ENCODE measurements around the gene STAM.

DNA sequence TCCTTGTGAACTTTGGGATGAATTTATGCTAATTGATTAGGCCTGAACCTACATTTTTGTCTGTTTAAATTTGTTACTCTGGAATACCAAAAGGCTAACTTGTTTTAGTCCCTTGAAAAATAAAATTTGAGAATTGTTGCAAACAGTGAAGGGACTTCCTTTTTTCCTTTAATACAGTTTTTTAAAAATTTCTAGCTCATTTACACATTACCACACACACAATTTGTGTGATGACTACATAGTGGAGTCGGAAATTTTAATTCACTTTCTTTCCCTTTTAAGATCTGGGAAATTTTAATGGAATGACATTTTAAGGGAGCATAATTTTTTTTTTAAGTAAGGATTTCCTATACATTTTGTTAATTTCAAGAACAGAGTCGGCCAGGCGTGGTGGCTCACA is 99.5 kb downstream of the STAM start:
- TF ChIP-seq ZBTB1 (CRISPR knock-in tag; IDR thresholded peaks at IDR 0.05; ENCODE audit: borderline replicate concordance, low read depth) (no peak), NELFE (IDR thresholded peaks at IDR 0.05; ENCODE audit: insufficient read depth, insufficient read length) (no peak), TEAD4 (IDR thresholded peaks at IDR 0.05; ENCODE audit: low read length) (no peak), TEAD4 (CRISPR knock-in tag; IDR thresholded peaks at IDR 0.05; ENCODE audit: borderline replicate concordance) (no peak), ZNF274 (IDR thresholded peaks at IDR 0.05; ENCODE audit: borderline replicate concordance, low read depth, low read length) (no peak), HCFC1 (IDR thresholded peaks at IDR 0.05; ENCODE audit: low read depth, low read length) (no peak), BACH1 (tag; IDR thresholded peaks at IDR 0.05) (no peak), CREB1 (IDR thresholded peaks at IDR 0.05) (no peak), CREB1 (CRISPR knock-in tag; IDR thresholded peaks at IDR 0.05) (no peak), POLR2AphosphoS5 (IDR thresholded peaks at IDR 0.05; ENCODE audit: control insufficient read depth, insufficient read depth, low read depth, low read length) (no peak), SRF (CRISPR knock-in tag; IDR thresholded peaks at IDR 0.05) (no peak)
- TF ChIP-seq, protein P1, sequence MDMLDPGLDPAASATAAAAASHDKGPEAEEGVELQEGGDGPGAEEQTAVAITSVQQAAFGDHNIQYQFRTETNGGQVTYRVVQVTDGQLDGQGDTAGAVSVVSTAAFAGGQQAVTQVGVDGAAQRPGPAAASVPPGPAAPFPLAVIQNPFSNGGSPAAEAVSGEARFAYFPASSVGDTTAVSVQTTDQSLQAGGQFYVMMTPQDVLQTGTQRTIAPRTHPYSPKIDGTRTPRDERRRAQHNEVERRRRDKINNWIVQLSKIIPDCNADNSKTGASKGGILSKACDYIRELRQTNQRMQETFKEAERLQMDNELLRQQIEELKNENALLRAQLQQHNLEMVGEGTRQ (CRISPR knock-in tag; IDR thresholded peaks at IDR 0.05) = no peak
- TF ChIP-seq, protein P2, sequence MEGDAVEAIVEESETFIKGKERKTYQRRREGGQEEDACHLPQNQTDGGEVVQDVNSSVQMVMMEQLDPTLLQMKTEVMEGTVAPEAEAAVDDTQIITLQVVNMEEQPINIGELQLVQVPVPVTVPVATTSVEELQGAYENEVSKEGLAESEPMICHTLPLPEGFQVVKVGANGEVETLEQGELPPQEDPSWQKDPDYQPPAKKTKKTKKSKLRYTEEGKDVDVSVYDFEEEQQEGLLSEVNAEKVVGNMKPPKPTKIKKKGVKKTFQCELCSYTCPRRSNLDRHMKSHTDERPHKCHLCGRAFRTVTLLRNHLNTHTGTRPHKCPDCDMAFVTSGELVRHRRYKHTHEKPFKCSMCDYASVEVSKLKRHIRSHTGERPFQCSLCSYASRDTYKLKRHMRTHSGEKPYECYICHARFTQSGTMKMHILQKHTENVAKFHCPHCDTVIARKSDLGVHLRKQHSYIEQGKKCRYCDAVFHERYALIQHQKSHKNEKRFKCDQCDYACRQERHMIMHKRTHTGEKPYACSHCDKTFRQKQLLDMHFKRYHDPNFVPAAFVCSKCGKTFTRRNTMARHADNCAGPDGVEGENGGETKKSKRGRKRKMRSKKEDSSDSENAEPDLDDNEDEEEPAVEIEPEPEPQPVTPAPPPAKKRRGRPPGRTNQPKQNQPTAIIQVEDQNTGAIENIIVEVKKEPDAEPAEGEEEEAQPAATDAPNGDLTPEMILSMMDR (IDR thresholded peaks at IDR 0.05 in 2 of 3, conservative IDR thresholded peaks at IDR 0.05 in 1 of 3; ENCODE audit: insufficient read depth in 2 of 3, low read depth in 1 of 3, low read length in 3 of 3) = no peak
- TF ChIP-seq, protein P3, sequence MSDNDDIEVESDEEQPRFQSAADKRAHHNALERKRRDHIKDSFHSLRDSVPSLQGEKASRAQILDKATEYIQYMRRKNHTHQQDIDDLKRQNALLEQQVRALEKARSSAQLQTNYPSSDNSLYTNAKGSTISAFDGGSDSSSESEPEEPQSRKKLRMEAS (CRISPR knock-in tag; IDR thresholded peaks at IDR 0.05) = no peak
